Liver (tissue), 9 donors: ENCODE data around the gene ABCB1. TPM values are rescaled to one million over a fixed set of nuclear protein-coding genes. Genes with fewer than 3 reads are reported as not detected.

Experiments
- DNase-seq: peaks from one replicate; pipeline ENCODE4 v3.0.0-alpha.2; 2017; ENCODE audit warnings: low spot score
- H3K27ac ChIP-seq, 2 donors: one replicate each; pipeline ENCODE4 v1.7.0; 2013; ENCODE audit warnings: inconsistent platforms in 2 of 2, low read length in 2 of 2, control low read depth in 1 of 2, low read depth in 1 of 2, mild to moderate bottlenecking in 1 of 2
- H3K27me3 ChIP-seq, 4 donors: one replicate each; pipeline versions ENCODE4 v1.6.1 to v1.7.0; 2013; ENCODE audit warnings: low read length in 3 of 4, inconsistent platforms in 1 of 4, mild to moderate bottlenecking in 1 of 4, moderate library complexity in 1 of 4; ENCODE audit not compliant: control insufficient read depth in 4 of 4, insufficient read depth in 4 of 4
- H3K36me3 ChIP-seq, 4 donors: one replicate each; pipeline versions ENCODE4 v1.6.1 to v1.7.0; 2013; ENCODE audit warnings: low read length in 3 of 4, mild to moderate bottlenecking in 3 of 4, low read depth in 1 of 4, moderate library complexity in 1 of 4; ENCODE audit not compliant: control insufficient read depth in 4 of 4, insufficient read depth in 3 of 4
- H3K4me1 ChIP-seq, 4 donors: one replicate each; pipeline versions ENCODE4 v1.6.1 to v1.7.0; 2013; ENCODE audit warnings: low read length in 3 of 4, mild to moderate bottlenecking in 3 of 4, moderate library complexity in 1 of 4; ENCODE audit not compliant: control insufficient read depth in 4 of 4, insufficient read depth in 4 of 4
- H3K4me3 ChIP-seq, 3 donors: one replicate each; pipeline versions ENCODE4 v1.6.1 to v1.7.0; 2013; ENCODE audit warnings: low read length in 3 of 3, control low read depth in 1 of 3, low read depth in 1 of 3, mild to moderate bottlenecking in 1 of 3
- H3K9ac ChIP-seq, 2 donors: one replicate each; pipeline ENCODE4 v1.7.0; 2013; ENCODE audit warnings: low read length in 2 of 2, mild to moderate bottlenecking in 2 of 2, moderate library complexity in 2 of 2, control low read depth in 1 of 2, low read depth in 1 of 2
- H3K9me3 ChIP-seq, 4 donors: one replicate each; pipeline versions ENCODE4 v1.6.1 to v1.7.0; 2013; ENCODE audit warnings: low read length in 3 of 4; ENCODE audit not compliant: control insufficient read depth in 4 of 4
- CTCF ChIP-seq: fragments of 150-350 bp; IDR thresholded peaks from 2 replicates; pipeline ENCODE4 v1.5.1; 2017; ENCODE audit warnings: improper control_type of control experiment, low read depth, low read length; ENCODE audit not compliant: missing input control
- EGR1 ChIP-seq, 2 donors: IDR thresholded peaks; 2 replicates each; pipeline ENCODE4 v1.6.1; 2016 to 2018; ENCODE audit warnings: antibody characterized with exemption in 2 of 2, low read depth in 2 of 2
- FOXA1 ChIP-seq: IDR thresholded peaks from 2 replicates; pipeline ENCODE4 v1.6.1; 2016; ENCODE audit warnings: antibody characterized with exemption
- FOXA2 ChIP-seq: IDR thresholded peaks from 2 replicates; pipeline ENCODE4 v1.6.1; 2016; ENCODE audit warnings: antibody characterized with exemption
- GABPA ChIP-seq, 2 donors: IDR thresholded peaks in 1 of 2; conservative IDR thresholded peaks in 1 of 2; 2 replicates each; pipeline ENCODE4 v1.6.1; 2016; ENCODE audit warnings: antibody characterized with exemption in 2 of 2, mild to moderate bottlenecking in 1 of 2, moderate library complexity in 1 of 2
- HNF4A ChIP-seq, 2 donors: conservative IDR thresholded peaks; 2 replicates each; pipeline ENCODE4 v1.6.1; 2016; ENCODE audit warnings: antibody characterized with exemption in 2 of 2, mild to moderate bottlenecking in 2 of 2
- HNF4G ChIP-seq: IDR thresholded peaks from 2 replicates; pipeline ENCODE4 v1.6.1; 2016; ENCODE audit warnings: antibody characterized with exemption
- JUND ChIP-seq, 2 donors: IDR thresholded peaks; 2 replicates each; pipeline ENCODE4 v1.6.1; 2016; ENCODE audit warnings: antibody characterized with exemption in 2 of 2
- NR2F2 ChIP-seq: IDR thresholded peaks from 2 replicates; pipeline ENCODE4 v1.6.1; 2016; ENCODE audit warnings: antibody characterized with exemption
- RAD21 ChIP-seq, 2 donors: IDR thresholded peaks; 2 replicates each; pipeline ENCODE4 v1.6.1; 2016; ENCODE audit warnings: antibody characterized with exemption in 2 of 2, mild to moderate bottlenecking in 2 of 2
- REST ChIP-seq: IDR thresholded peaks from 2 replicates; pipeline ENCODE4 v1.6.1; 2016; ENCODE audit warnings: antibody characterized with exemption, mild to moderate bottlenecking
- RXRA ChIP-seq, 2 donors: IDR thresholded peaks; 2 replicates each; pipeline ENCODE4 v1.6.1; 2017 to 2018; ENCODE audit warnings: antibody characterized with exemption in 2 of 2, mild to moderate bottlenecking in 1 of 2
- SP1 ChIP-seq: IDR thresholded peaks from 2 replicates; pipeline ENCODE4 v1.6.1; 2018; ENCODE audit warnings: antibody characterized with exemption, mild to moderate bottlenecking
- TAF1 ChIP-seq: conservative IDR thresholded peaks from 2 replicates; pipeline ENCODE4 v1.6.1; 2016; ENCODE audit warnings: antibody characterized with exemption, mild to moderate bottlenecking
- YY1 ChIP-seq: IDR thresholded peaks from 2 replicates; pipeline ENCODE4 v1.6.1; 2016; ENCODE audit warnings: antibody characterized with exemption, mild to moderate bottlenecking
- ZBTB33 ChIP-seq: IDR thresholded peaks from 2 replicates; pipeline ENCODE4 v1.6.1; 2016; ENCODE audit warnings: antibody characterized with exemption
- WGBS: extraction: QIAGEN DNeasy Blood & Tissue Kit; methylation state at CpG from one replicate; pipeline ENCODE4 v1.1.7; 2013; 5-methylcytosine and 5-hydroxymethylcytosine counted together
- polyA plus RNA-seq, 2 donors: library from polyadenylated mRNA; stranded (reverse) in 1 of 2; unstranded in 1 of 2; fragments of 200-250 nt in 1 of 2; fragments of >200 nt in 1 of 2; fragmentation: Nextera tagmentation in 1 of 2; extraction: Ambion mirVana in 1 of 2; gene quantifications; one replicate each; pipeline versions ENCODE4 v1.2.1 to v1.2.3, GENCODE V29; 2013 to 2015
- total RNA-seq, 2 donors: library from RNA; depleted of rRNA; stranded (reverse); fragments of >200 nt; gene quantifications; one replicate each; pipeline ENCODE4 v1.2.3, GENCODE V29; 2014
- TF ChIP-seq, protein P1 (sequence below): IDR thresholded peaks from 2 replicates; pipeline ENCODE4 v1.6.1; 2016; ENCODE audit warnings: antibody characterized with exemption
- TF ChIP-seq, protein P2 (sequence below): IDR thresholded peaks from 2 replicates; pipeline ENCODE4 v1.6.1; 2016; ENCODE audit warnings: antibody characterized with exemption
- donor health status: healthy.
- donor health status: healthy.
- donor health status: healthy.
- donor health status: healthy.
- donor health status: healthy.

ABCB1 gene
- total and polyA plus RNA-seq, 4 donors, result 11.9 to 53.2 (median 21.0) TPM

- Histone ChIP-seq H3K4me3 (no peak overlapping the region), H3K36me3 (peaks cover 2 to 45% (median 16%) of the 10 kb centered on the region in 4 donors), H3K9ac (no peak overlapping the region), H3K27ac (no peak overlapping the region), H3K27me3 (no peaks in the 10 kb centered on the region), H3K9me3 (no peaks in the 10 kb centered on the region), H3K4me1 (peaks cover 3 to 22% (median 15%) of the 10 kb centered on the region in 4 donors)
- DNase-seq, result no peak
- TF ChIP-seq RAD21 (IDR thresholded peaks at IDR 0.05), result no peak
- TF ChIP-seq, protein P1, sequence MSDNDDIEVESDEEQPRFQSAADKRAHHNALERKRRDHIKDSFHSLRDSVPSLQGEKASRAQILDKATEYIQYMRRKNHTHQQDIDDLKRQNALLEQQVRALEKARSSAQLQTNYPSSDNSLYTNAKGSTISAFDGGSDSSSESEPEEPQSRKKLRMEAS, result no peak
- no peak for TF ChIP-seq GABPA (IDR thresholded peaks at IDR 0.05 in 1 of 2, conservative IDR thresholded peaks at IDR 0.05 in 1 of 2)
- no peak for TF ChIP-seq TAF1
- no peak for TF ChIP-seq EGR1 (IDR thresholded peaks at IDR 0.05; ENCODE audit: low read depth in 2 of 2)
- no peak for TF ChIP-seq YY1
- no peak for TF ChIP-seq REST
- no peak for TF ChIP-seq RXRA (IDR thresholded peaks at IDR 0.05)
- TF ChIP-seq SP1, result no peak
- no peak for TF ChIP-seq JUND (IDR thresholded peaks at IDR 0.05)
- no peak for TF ChIP-seq HNF4G
- no peak for TF ChIP-seq FOXA2
- no peak for TF ChIP-seq CTCF
- no peak for TF ChIP-seq NR2F2
- no peak for TF ChIP-seq HNF4A (conservative IDR thresholded peaks at IDR 0.05)
- no peak for TF ChIP-seq FOXA1
- TF ChIP-seq ZBTB33, result no peak
- TF ChIP-seq, protein P2, sequence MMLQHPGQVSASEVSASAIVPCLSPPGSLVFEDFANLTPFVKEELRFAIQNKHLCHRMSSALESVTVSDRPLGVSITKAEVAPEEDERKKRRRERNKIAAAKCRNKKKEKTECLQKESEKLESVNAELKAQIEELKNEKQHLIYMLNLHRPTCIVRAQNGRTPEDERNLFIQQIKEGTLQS, result no peak
- WGBS, result 94% methylated on average over 2 of the region's 2 CpGs
Measured at GRCh38 chr7:87459941-87460340, 140.7 kb downstream of the ABCB1 start.
